ENCODE data around the gene MX2.
A peak's percentile ranks its signal among the peaks of the same experiment; 100 is the strongest.
"Not testable (repeated sequence)": the region's sequence is repeated elsewhere in the genome, so short reads cannot be mapped to it uniquely, and the experiment has no call there.

MX2 gene

DNA sequence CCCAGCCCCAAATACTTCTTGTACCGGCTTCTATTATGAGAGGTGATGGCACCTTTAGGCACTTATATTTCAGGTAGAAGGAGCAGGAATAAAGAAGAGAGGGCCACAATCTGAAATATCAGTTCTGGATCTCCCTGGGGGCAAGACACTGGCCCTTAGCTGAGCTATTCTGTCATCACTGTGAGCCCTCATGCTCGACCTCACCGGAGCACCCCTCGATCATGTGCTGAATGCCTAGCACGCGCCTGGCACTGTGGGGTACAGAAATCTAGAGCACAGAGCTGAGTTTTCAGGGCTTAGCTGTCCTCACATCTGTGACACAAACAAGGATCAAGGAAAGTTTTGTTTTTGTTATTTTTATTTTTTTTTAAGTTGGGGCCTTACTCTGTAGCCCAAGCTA is 56.6 kb downstream of the MX2 start:
- TF ChIP-seq, protein P1, sequence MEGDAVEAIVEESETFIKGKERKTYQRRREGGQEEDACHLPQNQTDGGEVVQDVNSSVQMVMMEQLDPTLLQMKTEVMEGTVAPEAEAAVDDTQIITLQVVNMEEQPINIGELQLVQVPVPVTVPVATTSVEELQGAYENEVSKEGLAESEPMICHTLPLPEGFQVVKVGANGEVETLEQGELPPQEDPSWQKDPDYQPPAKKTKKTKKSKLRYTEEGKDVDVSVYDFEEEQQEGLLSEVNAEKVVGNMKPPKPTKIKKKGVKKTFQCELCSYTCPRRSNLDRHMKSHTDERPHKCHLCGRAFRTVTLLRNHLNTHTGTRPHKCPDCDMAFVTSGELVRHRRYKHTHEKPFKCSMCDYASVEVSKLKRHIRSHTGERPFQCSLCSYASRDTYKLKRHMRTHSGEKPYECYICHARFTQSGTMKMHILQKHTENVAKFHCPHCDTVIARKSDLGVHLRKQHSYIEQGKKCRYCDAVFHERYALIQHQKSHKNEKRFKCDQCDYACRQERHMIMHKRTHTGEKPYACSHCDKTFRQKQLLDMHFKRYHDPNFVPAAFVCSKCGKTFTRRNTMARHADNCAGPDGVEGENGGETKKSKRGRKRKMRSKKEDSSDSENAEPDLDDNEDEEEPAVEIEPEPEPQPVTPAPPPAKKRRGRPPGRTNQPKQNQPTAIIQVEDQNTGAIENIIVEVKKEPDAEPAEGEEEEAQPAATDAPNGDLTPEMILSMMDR (IDR thresholded peaks at IDR 0.05; ENCODE audit: control extremely low read depth, extremely low read depth, low read depth, missing control alignments), result no peak
- CTCF ChIA-PET, result interaction anchor here (1.1 to 2.6 kb wide), 4 partner anchors 13 to 135 kb away, joined by 3 to 13 read pairs (median 4); no protein-coding TSS in a partner anchor
- POLR2A ChIA-PET, result interaction anchor here (1.1 kb wide), 1 partner anchor 8 kb away, joined by 4 read pairs; the partner anchor contains the start of gene MX1
- DNase-seq (ENCODE audit: extremely low spot score), result no peak

DNA sequence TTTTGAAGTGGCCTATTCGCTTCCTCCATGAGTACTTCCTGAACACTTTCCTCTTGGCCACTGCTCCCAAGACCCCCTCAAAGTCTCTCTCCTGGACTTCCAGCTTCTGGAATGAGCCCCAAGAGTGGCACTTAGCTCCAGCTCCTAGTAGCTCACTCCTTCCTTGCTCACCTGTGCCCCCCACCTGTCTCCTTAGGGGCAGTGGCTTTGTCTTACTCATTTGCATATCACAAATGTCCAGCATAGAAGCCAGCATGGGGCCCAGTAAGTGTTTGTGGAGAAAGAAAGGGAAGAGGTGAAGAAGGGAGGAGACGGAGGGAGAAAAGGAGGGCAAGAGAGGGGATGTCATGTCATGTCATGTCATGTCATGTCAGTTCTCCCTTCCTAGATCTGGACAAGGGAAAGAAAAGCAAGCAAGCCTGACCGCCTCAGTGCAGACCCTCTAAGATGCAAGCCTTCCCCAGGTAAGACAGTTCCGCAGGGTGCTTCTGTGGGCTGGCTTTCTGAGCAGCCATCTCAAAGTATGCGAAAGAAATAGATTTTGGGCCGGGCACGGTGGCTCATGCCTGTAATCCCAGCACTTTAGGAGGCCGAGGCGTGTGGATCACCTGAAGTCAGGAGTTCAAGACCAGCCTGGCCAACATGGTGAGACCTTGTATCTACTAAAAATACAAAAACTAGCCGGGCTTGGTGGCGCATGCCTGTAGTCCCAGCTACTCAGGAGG is 57.3 kb downstream of the MX2 start:
- DNase-seq (ENCODE audit: extremely low spot score), result no peak
- TF ChIP-seq, protein P1 (IDR thresholded peaks at IDR 0.05; ENCODE audit: control extremely low read depth, extremely low read depth, low read depth, missing control alignments), result no peak
- CTCF ChIA-PET, result interaction anchor here (1.1 to 2.6 kb wide), 4 partner anchors 13 to 136 kb away, joined by 3 to 13 read pairs (median 4); no protein-coding TSS in a partner anchor
- POLR2A ChIA-PET, result no interaction called here

DNA sequence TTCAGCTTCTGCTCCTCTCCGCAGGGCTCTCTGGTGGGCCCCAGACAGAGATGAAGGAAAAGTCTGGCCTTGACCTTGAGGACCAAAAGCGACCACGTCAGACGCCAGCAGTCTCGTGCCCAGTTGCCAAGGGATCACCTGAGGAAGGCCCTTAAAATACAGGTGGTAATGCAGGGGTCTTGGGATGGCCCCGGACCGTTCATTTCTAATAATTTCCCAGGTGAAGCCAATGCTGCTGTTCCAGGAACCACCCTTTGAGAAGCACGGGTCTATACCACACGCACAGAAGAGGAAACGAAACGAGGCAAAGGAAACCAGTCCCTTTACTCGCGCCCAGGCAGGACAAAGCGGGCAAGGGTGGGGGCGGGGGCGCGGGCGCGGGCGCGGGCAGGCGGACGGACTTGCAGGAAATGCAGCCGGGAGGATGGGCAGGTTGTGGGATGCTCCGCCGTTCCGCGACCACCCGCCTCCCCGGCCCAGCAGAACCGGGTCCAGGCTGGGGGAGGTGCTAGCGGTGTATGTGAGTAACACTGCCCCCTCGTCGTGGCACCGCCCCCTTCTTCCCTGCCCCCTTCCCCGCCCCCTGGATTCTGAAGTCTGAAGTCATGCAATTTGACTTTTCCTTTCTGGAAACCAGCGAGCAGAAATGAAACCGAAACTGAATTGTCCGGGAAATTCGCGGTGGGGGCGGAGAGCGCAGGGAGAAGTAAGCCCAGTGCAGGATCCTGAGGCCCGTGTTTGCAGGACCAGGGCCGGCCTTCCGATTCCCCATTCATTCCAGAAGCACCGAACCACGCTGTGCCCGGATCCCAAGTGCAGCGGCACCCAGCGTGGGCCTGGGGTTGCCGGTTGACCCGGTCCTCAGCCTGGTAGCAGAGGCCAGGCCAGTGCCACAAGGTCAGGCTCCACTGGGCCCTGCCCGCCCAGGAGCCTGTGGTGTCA is 58.4 kb downstream of the MX2 start:
- TF ChIP-seq, protein P1 (IDR thresholded peaks at IDR 0.05; ENCODE audit: control extremely low read depth, extremely low read depth, low read depth, missing control alignments), result no peak
- CTCF ChIA-PET, result interaction anchor here (2.6 kb wide), 1 partner anchor 137 kb away, joined by 13 read pairs; no protein-coding TSS in a partner anchor
- peak; percentile 55 for DNase-seq (ENCODE audit: extremely low spot score)
- POLR2A ChIA-PET, result no interaction called here

DNA sequence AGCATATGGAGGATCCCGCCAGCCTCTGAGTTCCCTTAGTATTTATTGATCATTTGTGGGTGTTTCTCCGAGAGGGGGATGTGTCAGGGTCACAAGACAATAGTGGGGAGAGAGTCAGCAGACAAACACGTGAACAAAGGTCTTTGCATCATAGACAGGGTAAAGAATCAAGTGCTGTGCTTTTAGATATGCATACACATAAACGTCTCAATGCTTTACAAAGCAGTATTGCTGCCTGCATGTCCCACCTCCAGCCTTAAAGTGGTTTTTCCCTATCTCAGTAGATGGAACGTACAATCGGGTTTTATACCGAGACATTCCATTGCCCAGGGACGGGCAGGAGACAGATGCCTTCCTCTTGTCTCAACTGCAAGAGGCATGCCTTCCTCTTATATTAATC is 59.2 kb downstream of the MX2 start:
- POLR2A ChIA-PET; DNase-seq (ENCODE audit: extremely low spot score); CTCF ChIA-PET: not testable (repeated sequence)

DNA sequence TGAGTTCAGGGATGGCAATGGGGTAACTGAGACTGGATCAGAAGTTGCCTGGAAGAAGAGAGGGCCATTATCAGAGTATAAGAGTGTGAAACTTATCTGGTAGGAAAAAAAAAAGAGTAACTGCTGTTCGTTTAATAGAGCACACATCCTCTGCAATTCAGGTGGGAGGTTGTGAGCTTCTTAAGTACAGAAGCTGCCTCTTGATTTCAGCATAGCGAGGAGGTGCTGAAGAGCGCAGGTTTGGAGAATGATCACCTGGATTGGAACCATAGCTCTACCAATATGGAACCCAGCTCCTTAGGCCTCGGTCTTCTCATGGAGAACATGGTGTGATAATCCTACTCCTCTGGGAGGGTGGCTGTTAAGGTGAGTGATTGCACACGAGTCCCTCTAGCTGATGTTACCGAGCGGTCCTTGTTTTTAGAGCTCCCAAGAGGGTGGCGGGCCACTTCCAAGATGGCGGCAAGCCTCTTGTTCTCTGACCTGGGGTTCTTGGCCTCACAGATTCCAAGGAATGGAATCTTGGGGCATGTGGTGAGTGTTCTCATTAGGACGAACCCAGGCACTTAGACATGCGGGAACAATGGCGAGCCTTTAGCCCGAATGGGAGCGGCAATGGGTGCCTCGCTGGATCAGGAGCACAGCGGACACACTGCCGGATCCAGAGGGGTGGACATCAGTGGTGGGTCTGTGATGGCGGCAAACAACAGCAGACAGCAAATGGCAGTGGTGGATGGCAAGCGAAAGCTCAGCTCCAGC is 60.9 kb downstream of the MX2 start:
- POLR2A ChIA-PET, result no interaction called here
- no peak for DNase-seq (ENCODE audit: extremely low spot score)
- TF ChIP-seq, protein P1 (IDR thresholded peaks at IDR 0.05; ENCODE audit: control extremely low read depth, extremely low read depth, low read depth, missing control alignments), result no peak
- CTCF ChIA-PET, result interaction anchor here (1.2 to 1.3 kb wide), 2 partner anchors 11 to 139 kb away, joined by 4 to 6 read pairs; no protein-coding TSS in a partner anchor

DNA sequence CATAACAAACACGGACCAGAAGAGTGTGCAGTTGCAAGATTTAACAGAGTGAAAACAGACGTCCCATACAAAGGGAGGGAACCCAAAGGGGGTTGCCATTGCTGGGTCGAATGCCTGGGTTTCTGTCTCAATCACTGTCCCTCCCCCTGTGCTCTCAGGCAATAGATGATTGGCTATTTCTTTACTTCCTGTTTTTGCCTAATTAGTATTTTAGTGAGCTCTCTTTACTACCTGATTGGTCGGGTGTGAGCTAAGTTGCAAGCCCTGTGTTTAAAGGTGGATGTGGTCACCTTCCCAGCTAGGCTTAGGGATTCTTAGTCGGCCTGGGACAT is 61.4 kb downstream of the MX2 start:
- DNase-seq (ENCODE audit: extremely low spot score); POLR2A ChIA-PET: not testable (repeated sequence)
- CTCF ChIA-PET, result interaction anchor here (1.2 kb wide), 1 partner anchor 12 kb away, joined by 6 read pairs; no protein-coding TSS in a partner anchor

DNA sequence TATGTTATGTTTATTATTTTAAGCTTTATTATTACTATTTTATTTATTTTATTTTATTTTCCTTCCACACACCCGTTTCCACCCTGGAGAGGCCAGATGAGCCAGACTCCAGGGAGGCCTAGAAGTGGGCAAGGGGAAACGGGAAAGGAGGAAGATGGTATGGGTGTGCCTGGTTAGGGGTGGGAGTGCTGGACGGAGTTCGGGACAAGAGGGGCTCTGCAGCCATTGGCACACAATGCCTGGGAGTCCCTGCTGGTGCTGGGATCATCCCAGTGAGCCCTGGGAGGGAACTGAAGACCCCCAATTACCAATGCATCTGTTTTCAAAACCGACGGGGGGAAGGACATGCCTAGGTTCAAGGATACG is 63.7 kb downstream of the MX2 start:
- no peak for DNase-seq (ENCODE audit: extremely low spot score)
- ChIA-PET CTCF (interaction anchor here (1.7 kb wide), 1 partner anchor 142 kb away, joined by 7 read pairs; no protein-coding TSS in a partner anchor), POLR2A (interaction anchor here (1.0 kb wide), 3 partner anchors 8 to 142 kb away, joined by 3 to 4 read pairs (median 3); no protein-coding TSS in a partner anchor)
- TF ChIP-seq, protein P1 (IDR thresholded peaks at IDR 0.05; ENCODE audit: control extremely low read depth, extremely low read depth, low read depth, missing control alignments), result no peak
